Erythroblast (primary cell): Measurements from ENCODE around the gene MRPL51.

Experiments
- GATA1 ChIP-seq: IDR thresholded peaks from 2 replicates; pipeline ENCODE4 v1.6.1; 2011; ENCODE audit warnings: low read depth, mild to moderate bottlenecking, control low read depth, low read length, moderate library complexity
- POLR2A ChIP-seq: IDR thresholded peaks from 2 replicates; pipeline ENCODE4 v1.6.1; 2011; ENCODE audit warnings: mild to moderate bottlenecking, low read length

- no peak for TF ChIP-seq POLR2A
- no peak for TF ChIP-seq GATA1
These were observed 49.6 kb downstream of the MRPL51 start for GRCh38 chr12:6443361-6443983.
